ENCODE measurements around the gene EVA1A.

GRCh38 chr2:75498907-75499306 lies 61.8 kb downstream of the EVA1A start:
- TF ChIP-seq, protein P1, sequence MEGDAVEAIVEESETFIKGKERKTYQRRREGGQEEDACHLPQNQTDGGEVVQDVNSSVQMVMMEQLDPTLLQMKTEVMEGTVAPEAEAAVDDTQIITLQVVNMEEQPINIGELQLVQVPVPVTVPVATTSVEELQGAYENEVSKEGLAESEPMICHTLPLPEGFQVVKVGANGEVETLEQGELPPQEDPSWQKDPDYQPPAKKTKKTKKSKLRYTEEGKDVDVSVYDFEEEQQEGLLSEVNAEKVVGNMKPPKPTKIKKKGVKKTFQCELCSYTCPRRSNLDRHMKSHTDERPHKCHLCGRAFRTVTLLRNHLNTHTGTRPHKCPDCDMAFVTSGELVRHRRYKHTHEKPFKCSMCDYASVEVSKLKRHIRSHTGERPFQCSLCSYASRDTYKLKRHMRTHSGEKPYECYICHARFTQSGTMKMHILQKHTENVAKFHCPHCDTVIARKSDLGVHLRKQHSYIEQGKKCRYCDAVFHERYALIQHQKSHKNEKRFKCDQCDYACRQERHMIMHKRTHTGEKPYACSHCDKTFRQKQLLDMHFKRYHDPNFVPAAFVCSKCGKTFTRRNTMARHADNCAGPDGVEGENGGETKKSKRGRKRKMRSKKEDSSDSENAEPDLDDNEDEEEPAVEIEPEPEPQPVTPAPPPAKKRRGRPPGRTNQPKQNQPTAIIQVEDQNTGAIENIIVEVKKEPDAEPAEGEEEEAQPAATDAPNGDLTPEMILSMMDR (IDR thresholded peaks at IDR 0.05 in 4 of 5, conservative IDR thresholded peaks at IDR 0.05 in 1 of 5) = no peak
- no peak for TF ChIP-seq POLR2A (IDR thresholded peaks at IDR 0.05)
